ENCODE results near the gene KCNT1.

Gene KCNT1

GRCh38 chr9:135747311-135747710, 45.3 kb downstream of the KCNT1 start:
- no peak for DNase-seq (ENCODE audit: low spot score)

GRCh38 chr9:135748676-135749075, 46.7 kb downstream of the KCNT1 start:
- DNase-seq (ENCODE audit: low spot score), result no peak

GRCh38 chr9:135749171-135750045, 47.4 kb downstream of the KCNT1 start:
- no peak for DNase-seq (ENCODE audit: low spot score)

GRCh38 chr9:135750786-135751185, 48.8 kb downstream of the KCNT1 start:
- DNase-seq (ENCODE audit: low spot score), result no peak

GRCh38 chr9:135751501-135751900, 49.5 kb downstream of the KCNT1 start:
- no peak for DNase-seq (ENCODE audit: low spot score)

- DNase-seq (ENCODE audit: low spot score), result no peak
Observed at GRCh38 chr9:135752281-135753204, 50.6 kb downstream of the KCNT1 start.

GRCh38 chr9:135753391-135754105, 51.6 kb downstream of the KCNT1 start:
- no peak for DNase-seq (ENCODE audit: low spot score)

GRCh38 chr9:135756576-135756975, 54.6 kb downstream of the KCNT1 start:
- DNase-seq (ENCODE audit: low spot score), result no peak

- no peak for DNase-seq (ENCODE audit: low spot score)
Observed at GRCh38 chr9:135757356-135757755, 55.4 kb downstream of the KCNT1 start.

GRCh38 chr9:135758056-135758455, 56.1 kb downstream of the KCNT1 start:
- no peak for DNase-seq (ENCODE audit: low spot score)

GRCh38 chr9:135758870-135759269, 56.9 kb downstream of the KCNT1 start:
- no peak for DNase-seq (ENCODE audit: low spot score)

GRCh38 chr9:135759676-135760300, 57.8 kb downstream of the KCNT1 start:
- no peak for DNase-seq (ENCODE audit: low spot score)

- DNase-seq (ENCODE audit: low spot score), result no peak
Observed at GRCh38 chr9:135760465-135760864, 58.5 kb downstream of the KCNT1 start.

GRCh38 chr9:135761150-135761844, 59.3 kb downstream of the KCNT1 start:
- DNase-seq (ENCODE audit: low spot score), result no peak

- DNase-seq (ENCODE audit: low spot score), result no peak
Observed at GRCh38 chr9:135761845-135762168, 59.8 kb downstream of the KCNT1 start.

- no peak for DNase-seq (ENCODE audit: low spot score)
Observed at GRCh38 chr9:135762921-135763320, 60.9 kb downstream of the KCNT1 start.

GRCh38 chr9:135763716-135764446, 61.9 kb downstream of the KCNT1 start:
- DNase-seq (ENCODE audit: low spot score), result no peak

GRCh38 chr9:135764731-135765130, 62.7 kb downstream of the KCNT1 start:
- DNase-seq (ENCODE audit: low spot score), result no peak

- DNase-seq (ENCODE audit: low spot score), result no peak
Observed at GRCh38 chr9:135765416-135765815, 63.4 kb downstream of the KCNT1 start.

GRCh38 chr9:135766251-135766650, 64.3 kb downstream of the KCNT1 start:
- DNase-seq (ENCODE audit: low spot score), result no peak

- no peak for DNase-seq (ENCODE audit: low spot score)
Observed at GRCh38 chr9:135766707-135767106, 64.7 kb downstream of the KCNT1 start.

Data from HuH-7.5 (cell line).